HG03558 (cell line): ENCODE results near the gene ADIPOR2.
"Not testable (repeated sequence)": the region's sequence is repeated elsewhere in the genome, so short reads cannot be mapped to it uniquely, and the experiment has no call there.

Experiments used
- ATAC-seq: cut with Tn5 transposase; IDR thresholded peaks from one replicate; pipeline ENCODE4 v1.9.1; 2021; ENCODE audit warnings: moderate number of reproducible peaks; ENCODE audit not compliant: unreplicated experiment; ENCODE audit errors: extremely low read depth

The ADIPOR2 gene

DNA sequence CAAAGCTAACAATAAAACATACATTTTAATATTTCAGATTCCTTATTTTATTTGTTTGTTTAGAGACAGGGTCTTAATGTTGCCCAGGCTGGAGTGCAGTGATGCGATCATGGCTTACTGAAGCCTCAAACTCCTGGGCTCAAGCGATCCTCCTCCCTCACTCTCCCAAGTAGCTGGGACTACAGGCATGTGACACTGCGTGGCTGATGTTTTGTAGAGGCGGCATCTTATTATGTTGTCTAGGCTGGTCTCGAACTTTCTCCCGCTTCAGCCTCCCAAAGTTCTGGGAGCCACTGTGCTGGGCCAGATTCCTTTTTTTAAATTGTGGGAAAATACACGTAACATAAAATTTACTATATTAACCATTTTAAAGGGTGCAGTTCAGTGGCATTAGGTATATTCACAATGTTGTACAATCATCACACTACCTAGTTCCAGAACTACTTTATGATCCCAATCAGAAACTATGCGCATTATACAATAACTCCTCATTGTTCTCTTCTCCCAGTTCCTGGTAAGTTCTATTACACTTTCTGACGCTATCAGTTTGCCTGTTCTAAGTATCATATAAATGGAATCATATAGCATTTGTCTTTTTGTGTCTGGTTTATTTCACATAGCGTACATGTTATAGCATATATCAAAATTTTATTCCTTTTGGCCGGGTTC lies 40.3 kb downstream of the ADIPOR2 start:
- ATAC-seq, result no peak

- ATAC-seq, result not testable (repeated sequence)
These were observed 40.8 kb downstream of the ADIPOR2 start for GRCh38 chr12:1731688-1732078.

- no peak for ATAC-seq
These were observed 42.0 kb downstream of the ADIPOR2 start for GRCh38 chr12:1732914-1733313.

DNA sequence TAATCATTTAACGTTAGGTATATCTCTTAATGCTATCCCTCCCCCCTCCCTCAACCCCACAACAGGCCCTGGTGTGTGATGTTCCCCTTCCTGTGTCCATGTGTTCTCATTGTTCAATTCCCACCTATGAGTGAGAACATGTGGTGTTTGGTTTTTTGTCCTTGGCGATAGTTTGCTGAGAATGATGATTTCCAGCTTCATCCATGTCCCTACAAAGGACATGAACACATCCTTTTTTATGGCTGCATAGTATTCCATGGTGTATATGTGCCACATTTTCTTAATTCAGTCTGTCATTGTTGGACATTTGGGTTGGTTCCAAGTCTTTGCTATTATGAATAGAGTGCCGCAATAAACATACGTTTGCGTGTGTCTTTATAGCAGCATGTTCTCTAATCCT lies 42.8 kb downstream of the ADIPOR2 start:
- not testable (repeated sequence) for ATAC-seq

- ATAC-seq, result no peak
These were observed 46.9 kb downstream of the ADIPOR2 start for GRCh38 chr12:1737652-1738286.

DNA sequence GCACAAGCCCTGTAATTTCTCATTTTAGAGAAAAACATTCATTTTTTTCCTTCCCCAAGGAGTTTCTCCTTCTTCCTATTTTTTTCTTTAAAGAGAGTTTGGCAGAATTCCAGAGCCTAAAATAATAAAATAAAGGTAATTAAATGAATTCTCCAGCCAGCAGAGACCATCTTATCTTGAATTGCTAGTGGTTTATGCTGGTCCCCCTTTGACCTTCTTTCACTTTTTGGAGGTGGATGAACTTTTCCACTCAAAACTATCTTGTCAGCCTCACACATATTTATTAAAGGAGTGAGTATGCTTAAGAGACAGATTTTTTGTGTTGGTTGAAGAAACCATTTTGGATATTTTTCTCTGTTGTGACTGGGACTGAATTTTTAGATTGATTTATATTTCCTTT lies 47.6 kb downstream of the ADIPOR2 start:
- no peak for ATAC-seq

DNA sequence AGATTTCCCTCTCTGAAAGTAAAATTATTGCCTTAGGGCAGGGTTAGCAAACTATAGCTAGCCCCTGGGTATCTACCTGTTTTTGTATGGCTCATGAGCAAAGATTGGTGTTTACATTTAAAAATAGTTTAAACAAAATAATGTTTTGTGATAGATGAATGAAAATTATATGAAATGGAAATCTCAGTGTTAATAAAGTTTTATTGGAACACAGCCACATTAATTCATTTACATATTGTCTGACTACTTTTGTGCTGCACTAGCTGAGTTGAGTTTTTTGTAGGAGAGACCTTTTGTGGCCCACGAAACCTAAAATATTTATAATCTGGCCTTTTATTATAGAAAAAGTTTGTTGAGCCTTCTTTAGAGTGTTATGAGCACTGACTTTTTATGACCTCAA lies 48.5 kb downstream of the ADIPOR2 start:
- no peak for ATAC-seq

- ATAC-seq, result no peak
These were observed 49.5 kb downstream of the ADIPOR2 start for GRCh38 chr12:1740161-1740948.

GRCh38 chr12:1741154-1741949 lies 50.5 kb downstream of the ADIPOR2 start:
- no peak for ATAC-seq

GRCh38 chr12:1744932-1745331 lies 54.1 kb downstream of the ADIPOR2 start:
- no peak for ATAC-seq

GRCh38 chr12:1747609-1748008 lies 56.7 kb downstream of the ADIPOR2 start:
- ATAC-seq, result no peak

- no peak for ATAC-seq
These were observed 58.1 kb downstream of the ADIPOR2 start for GRCh38 chr12:1749019-1749418.

DNA sequence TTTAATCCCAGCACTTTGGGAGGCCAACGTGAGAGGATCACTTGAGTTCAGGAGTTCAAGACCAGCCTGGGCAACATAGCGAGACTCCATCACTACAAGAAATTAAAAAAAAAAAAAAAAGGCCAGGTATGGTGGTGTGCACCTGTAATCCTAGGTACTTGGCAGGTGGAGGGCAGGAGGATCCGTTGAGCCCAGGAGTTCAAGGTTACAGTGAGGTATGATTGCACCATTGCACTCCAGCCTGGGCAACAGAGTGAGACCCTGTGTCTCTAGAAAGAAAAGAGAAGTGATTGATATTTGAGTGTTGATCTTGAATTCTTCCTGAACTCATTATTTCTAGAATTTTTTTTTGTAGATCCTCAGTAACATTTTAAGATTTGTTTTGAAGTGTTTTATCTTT lies 59.4 kb downstream of the ADIPOR2 start:
- ATAC-seq, result no peak

GRCh38 chr12:1758376-1758775 lies 67.5 kb downstream of the ADIPOR2 start:
- ATAC-seq, result no peak

GRCh38 chr12:1758887-1759286 lies 68.0 kb downstream of the ADIPOR2 start:
- ATAC-seq, result no peak

- ATAC-seq, result no peak
These were observed 69.9 kb downstream of the ADIPOR2 start for GRCh38 chr12:1760566-1761382.

GRCh38 chr12:1761857-1762256 lies 71.0 kb downstream of the ADIPOR2 start:
- no peak for ATAC-seq

GRCh38 chr12:1763153-1763552 lies 72.3 kb downstream of the ADIPOR2 start:
- ATAC-seq, result no peak

- ATAC-seq, result no peak
These were observed 75.2 kb downstream of the ADIPOR2 start for GRCh38 chr12:1766110-1766509.
